NB4 (cell line): ENCODE measurements around the gene ZBTB20.

Source experiments
- POLR2A ChIP-seq: IDR thresholded peaks from 2 replicates; pipeline ENCODE4 v1.6.1; 2011; ENCODE audit warnings: mild to moderate bottlenecking; ENCODE audit not compliant: insufficient read length; ENCODE audit errors: extremely low read depth
- TF ChIP-seq, protein P1 (sequence below): IDR thresholded peaks from one replicate; pipeline ENCODE4 v1.5.1; 2012; ENCODE audit warnings: low read depth, low read length

DNA sequence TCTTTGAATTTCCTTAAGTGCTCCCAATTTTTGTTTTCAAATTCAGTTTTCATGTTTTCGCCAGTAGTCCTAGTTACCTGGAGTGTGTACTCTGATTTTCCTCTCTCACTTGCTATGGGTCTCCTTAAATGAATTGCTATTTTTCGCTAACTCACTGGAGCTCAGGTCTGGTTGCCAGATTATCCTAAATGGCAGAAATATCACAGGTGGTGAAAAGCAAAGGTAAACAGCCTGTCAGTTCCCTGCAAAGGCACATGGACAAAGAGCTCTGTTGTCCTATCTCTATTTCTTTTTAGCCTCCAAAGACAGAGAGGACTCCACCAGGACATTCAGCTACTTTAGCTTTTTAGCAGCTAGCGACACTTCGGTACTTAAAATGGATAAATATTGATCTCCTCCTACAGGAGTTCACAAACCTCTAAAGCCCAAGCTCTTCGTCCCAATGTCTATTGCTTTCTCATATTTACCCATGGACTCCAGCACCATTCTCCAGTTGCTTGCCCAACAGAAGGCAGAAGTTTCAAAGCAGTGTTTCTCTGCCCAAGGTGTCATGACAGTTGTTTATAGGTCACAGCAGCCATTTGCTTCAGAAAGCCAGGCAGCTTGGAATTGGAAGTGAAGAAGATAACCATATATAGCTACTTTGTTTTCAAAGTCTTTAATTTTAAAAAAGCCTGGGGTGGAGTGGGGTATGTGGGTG is 12.3 kb downstream of the ZBTB20 start:
- no peak for TF ChIP-seq POLR2A
- TF ChIP-seq, protein P1, sequence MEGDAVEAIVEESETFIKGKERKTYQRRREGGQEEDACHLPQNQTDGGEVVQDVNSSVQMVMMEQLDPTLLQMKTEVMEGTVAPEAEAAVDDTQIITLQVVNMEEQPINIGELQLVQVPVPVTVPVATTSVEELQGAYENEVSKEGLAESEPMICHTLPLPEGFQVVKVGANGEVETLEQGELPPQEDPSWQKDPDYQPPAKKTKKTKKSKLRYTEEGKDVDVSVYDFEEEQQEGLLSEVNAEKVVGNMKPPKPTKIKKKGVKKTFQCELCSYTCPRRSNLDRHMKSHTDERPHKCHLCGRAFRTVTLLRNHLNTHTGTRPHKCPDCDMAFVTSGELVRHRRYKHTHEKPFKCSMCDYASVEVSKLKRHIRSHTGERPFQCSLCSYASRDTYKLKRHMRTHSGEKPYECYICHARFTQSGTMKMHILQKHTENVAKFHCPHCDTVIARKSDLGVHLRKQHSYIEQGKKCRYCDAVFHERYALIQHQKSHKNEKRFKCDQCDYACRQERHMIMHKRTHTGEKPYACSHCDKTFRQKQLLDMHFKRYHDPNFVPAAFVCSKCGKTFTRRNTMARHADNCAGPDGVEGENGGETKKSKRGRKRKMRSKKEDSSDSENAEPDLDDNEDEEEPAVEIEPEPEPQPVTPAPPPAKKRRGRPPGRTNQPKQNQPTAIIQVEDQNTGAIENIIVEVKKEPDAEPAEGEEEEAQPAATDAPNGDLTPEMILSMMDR: no peak
